ENCODE results near the gene COX6B2. TPM values are rescaled to one million over a fixed set of nuclear protein-coding genes. Genes with fewer than 3 reads are reported as not detected.

COX6B2 gene
- total and polyA plus RNA-seq, 2 of the 13 experiments (the other 11 are each of a cell fraction or from before 2014, with no cell fraction given) = 0.21 TPM; not detected in 1

DNA sequence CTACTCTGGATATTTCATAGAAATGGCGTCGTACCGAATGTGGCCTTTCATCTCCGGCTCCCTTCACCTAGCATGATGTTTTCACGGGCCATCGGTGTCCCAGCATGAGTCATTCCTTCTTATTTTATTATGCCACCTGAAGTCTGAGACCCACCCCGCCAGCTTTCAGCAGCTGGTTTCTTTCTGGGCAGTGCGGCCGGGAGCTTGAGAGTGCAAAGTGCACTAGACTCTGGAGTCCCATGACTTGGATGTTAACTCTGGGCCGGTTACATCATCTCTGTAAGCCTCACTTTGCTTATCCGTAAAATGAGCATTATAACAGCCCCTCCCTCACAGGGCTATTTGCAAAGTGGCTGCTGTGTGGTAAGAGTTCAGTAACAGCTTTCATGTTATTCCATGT lies 20.6 kb downstream of the COX6B2 start (continued):
- TF ChIP-seq, protein P1, sequence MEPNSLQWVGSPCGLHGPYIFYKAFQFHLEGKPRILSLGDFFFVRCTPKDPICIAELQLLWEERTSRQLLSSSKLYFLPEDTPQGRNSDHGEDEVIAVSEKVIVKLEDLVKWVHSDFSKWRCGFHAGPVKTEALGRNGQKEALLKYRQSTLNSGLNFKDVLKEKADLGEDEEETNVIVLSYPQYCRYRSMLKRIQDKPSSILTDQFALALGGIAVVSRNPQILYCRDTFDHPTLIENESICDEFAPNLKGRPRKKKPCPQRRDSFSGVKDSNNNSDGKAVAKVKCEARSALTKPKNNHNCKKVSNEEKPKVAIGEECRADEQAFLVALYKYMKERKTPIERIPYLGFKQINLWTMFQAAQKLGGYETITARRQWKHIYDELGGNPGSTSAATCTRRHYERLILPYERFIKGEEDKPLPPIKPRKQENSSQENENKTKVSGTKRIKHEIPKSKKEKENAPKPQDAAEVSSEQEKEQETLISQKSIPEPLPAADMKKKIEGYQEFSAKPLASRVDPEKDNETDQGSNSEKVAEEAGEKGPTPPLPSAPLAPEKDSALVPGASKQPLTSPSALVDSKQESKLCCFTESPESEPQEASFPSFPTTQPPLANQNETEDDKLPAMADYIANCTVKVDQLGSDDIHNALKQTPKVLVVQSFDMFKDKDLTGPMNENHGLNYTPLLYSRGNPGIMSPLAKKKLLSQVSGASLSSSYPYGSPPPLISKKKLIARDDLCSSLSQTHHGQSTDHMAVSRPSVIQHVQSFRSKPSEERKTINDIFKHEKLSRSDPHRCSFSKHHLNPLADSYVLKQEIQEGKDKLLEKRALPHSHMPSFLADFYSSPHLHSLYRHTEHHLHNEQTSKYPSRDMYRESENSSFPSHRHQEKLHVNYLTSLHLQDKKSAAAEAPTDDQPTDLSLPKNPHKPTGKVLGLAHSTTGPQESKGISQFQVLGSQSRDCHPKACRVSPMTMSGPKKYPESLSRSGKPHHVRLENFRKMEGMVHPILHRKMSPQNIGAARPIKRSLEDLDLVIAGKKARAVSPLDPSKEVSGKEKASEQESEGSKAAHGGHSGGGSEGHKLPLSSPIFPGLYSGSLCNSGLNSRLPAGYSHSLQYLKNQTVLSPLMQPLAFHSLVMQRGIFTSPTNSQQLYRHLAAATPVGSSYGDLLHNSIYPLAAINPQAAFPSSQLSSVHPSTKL (CRISPR knock-in tag; IDR thresholded peaks at IDR 0.05) = peak; percentile 85
- TF ChIP-seq NAIF1 (CRISPR knock-in tag; IDR thresholded peaks at IDR 0.05; ENCODE audit: borderline replicate concordance) (no peak), MZF1 (CRISPR knock-in tag; IDR thresholded peaks at IDR 0.05; ENCODE audit: borderline replicate concordance) (no peak), CHD2 (IDR thresholded peaks at IDR 0.05; ENCODE audit: low read depth, low read length) (no peak), NR2F6 (IDR thresholded peaks at IDR 0.05) (no peak), NR2F6 (CRISPR knock-in tag; IDR thresholded peaks at IDR 0.05) (no peak; the same call in 1 of the 2 replicates), TP53 (CRISPR knock-in tag; conservative IDR thresholded peaks at IDR 0.05) (no peak), ZNF747 (CRISPR knock-in tag; IDR thresholded peaks at IDR 0.05; ENCODE audit: borderline replicate concordance) (no peak), ZNF839 (CRISPR knock-in tag; IDR thresholded peaks at IDR 0.05; ENCODE audit: borderline replicate concordance) (no peak), ZNF460 (CRISPR knock-in tag; IDR thresholded peaks at IDR 0.05; ENCODE audit: borderline replicate concordance) (no peak), RARG (CRISPR knock-in tag; IDR thresholded peaks at IDR 0.05; ENCODE audit: low read depth) (no peak), PRPF4 (IDR thresholded peaks at IDR 0.05; ENCODE audit: low read depth, low read length, poor library complexity, severe bottlenecking) (no peak)
- TF ChIP-seq, protein P2, sequence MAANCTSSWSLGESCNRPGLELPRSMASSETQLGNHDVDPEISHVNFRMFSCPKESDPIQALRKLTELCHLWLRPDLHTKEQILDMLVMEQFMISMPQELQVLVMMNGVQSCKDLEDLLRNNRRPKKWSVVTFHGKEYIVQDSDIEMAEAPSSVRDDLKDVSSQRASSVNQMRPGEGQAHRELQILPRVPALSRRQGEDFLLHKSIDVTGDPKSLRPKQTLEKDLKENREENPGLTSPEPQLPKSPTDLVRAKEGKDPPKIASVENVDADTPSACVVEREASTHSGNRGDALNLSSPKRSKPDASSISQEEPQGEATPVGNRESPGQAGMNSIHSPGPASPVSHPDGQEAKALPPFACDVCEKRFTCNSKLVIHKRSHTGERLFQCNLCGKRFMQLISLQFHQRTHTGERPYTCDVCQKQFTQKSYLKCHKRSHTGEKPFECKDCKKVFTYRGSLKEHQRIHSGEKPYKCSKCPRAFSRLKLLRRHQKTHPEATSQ (CRISPR knock-in tag; IDR thresholded peaks at IDR 0.05; ENCODE audit: borderline replicate concordance) = 0 out of 2 replicates have a peak, but pooled peaks have one; percentile 61
- TF ChIP-seq, protein P3, sequence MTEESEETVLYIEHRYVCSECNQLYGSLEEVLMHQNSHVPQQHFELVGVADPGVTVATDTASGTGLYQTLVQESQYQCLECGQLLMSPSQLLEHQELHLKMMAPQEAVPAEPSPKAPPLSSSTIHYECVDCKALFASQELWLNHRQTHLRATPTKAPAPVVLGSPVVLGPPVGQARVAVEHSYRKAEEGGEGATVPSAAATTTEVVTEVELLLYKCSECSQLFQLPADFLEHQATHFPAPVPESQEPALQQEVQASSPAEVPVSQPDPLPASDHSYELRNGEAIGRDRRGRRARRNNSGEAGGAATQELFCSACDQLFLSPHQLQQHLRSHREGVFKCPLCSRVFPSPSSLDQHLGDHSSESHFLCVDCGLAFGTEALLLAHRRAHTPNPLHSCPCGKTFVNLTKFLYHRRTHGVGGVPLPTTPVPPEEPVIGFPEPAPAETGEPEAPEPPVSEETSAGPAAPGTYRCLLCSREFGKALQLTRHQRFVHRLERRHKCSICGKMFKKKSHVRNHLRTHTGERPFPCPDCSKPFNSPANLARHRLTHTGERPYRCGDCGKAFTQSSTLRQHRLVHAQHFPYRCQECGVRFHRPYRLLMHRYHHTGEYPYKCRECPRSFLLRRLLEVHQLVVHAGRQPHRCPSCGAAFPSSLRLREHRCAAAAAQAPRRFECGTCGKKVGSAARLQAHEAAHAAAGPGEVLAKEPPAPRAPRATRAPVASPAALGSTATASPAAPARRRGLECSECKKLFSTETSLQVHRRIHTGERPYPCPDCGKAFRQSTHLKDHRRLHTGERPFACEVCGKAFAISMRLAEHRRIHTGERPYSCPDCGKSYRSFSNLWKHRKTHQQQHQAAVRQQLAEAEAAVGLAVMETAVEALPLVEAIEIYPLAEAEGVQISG (CRISPR knock-in tag; IDR thresholded peaks at IDR 0.05) = peak; percentile 47; the same call in 1 of the 2 replicates
- TF ChIP-seq, protein P4, sequence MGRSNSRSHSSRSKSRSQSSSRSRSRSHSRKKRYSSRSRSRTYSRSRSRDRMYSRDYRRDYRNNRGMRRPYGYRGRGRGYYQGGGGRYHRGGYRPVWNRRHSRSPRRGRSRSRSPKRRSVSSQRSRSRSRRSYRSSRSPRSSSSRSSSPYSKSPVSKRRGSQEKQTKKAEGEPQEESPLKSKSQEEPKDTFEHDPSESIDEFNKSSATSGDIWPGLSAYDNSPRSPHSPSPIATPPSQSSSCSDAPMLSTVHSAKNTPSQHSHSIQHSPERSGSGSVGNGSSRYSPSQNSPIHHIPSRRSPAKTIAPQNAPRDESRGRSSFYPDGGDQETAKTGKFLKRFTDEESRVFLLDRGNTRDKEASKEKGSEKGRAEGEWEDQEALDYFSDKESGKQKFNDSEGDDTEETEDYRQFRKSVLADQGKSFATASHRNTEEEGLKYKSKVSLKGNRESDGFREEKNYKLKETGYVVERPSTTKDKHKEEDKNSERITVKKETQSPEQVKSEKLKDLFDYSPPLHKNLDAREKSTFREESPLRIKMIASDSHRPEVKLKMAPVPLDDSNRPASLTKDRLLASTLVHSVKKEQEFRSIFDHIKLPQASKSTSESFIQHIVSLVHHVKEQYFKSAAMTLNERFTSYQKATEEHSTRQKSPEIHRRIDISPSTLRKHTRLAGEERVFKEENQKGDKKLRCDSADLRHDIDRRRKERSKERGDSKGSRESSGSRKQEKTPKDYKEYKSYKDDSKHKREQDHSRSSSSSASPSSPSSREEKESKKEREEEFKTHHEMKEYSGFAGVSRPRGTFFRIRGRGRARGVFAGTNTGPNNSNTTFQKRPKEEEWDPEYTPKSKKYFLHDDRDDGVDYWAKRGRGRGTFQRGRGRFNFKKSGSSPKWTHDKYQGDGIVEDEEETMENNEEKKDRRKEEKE (IDR thresholded peaks at IDR 0.05) = no peak
- TF ChIP-seq, protein P5, sequence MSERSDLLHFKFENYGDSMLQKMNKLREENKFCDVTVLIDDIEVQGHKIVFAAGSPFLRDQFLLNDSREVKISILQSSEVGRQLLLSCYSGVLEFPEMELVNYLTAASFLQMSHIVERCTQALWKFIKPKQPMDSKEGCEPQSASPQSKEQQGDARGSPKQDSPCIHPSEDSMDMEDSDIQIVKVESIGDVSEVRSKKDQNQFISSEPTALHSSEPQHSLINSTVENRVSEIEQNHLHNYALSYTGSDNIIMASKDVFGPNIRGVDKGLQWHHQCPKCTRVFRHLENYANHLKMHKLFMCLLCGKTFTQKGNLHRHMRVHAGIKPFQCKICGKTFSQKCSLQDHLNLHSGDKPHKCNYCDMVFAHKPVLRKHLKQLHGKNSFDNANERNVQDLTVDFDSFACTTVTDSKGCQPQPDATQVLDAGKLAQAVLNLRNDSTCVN (CRISPR knock-in tag; IDR thresholded peaks at IDR 0.05; ENCODE audit: borderline replicate concordance) = no peak

Measured in HepG2 (cell line).